Measurements from ENCODE around the gene ZDHHC22. TPM values are rescaled to one million over a fixed set of nuclear protein-coding genes. Genes with fewer than 3 reads are reported as not detected.

Gene ZDHHC22
- not detected in 2 replicates for total RNA-seq (2012; rRNA removed)

GRCh38 chr14:77141214-77142004 is at the start of gene ZDHHC22:
Gene ZDHHC22 (minus strand): TSS chr14:77141791. CDS start chr14:77139738, 2,053 bp downstream.
- H3K9ac ChIP-seq (ENCODE audit: low read depth, low read length), result no peak within 1 kb of the TSS
- H3K9me3 ChIP-seq (replicated peaks; ENCODE audit: low read length), result no peaks in the 10 kb centered on the region
- peaks cover 7% of the 10 kb centered on the region for H3K4me1 ChIP-seq (ENCODE audit: control insufficient read depth, insufficient read depth, low read length)
- H3K27me3 ChIP-seq (ENCODE audit: control insufficient read depth, insufficient read depth, low read length), result peaks cover 91% of the 10 kb centered on the region
- H3K4me3 ChIP-seq (ENCODE audit: low read length), result peak within 1 kb of the TSS; percentile 60
- H3K4me2 ChIP-seq (ENCODE audit: low read length), result peak within 1 kb of the TSS; percentile 89
- no peaks in the 10 kb centered on the region for H3K36me3 ChIP-seq (ENCODE audit: insufficient read depth, low read length)

- H3K36me3 ChIP-seq (ENCODE audit: insufficient read depth, low read length), result no peaks in the 10 kb centered on the region
- no peaks in the 10 kb centered on the region for H3K9me3 ChIP-seq (replicated peaks; ENCODE audit: low read length)
- peaks cover 39% of the 10 kb centered on the region for H3K27me3 ChIP-seq (ENCODE audit: control insufficient read depth, insufficient read depth, low read length)
- H3K9ac ChIP-seq (ENCODE audit: low read depth, low read length), result no peak overlapping the region
- no peak overlapping the region for H3K4me3 ChIP-seq (ENCODE audit: low read length)
- peaks cover 4% of the 10 kb centered on the region for H3K4me1 ChIP-seq (ENCODE audit: control insufficient read depth, insufficient read depth, low read length)
- no peak overlapping the region for H3K4me2 ChIP-seq (ENCODE audit: low read length)
Measured at GRCh38 chr14:77190977-77191376, 49.4 kb upstream of the ZDHHC22 start.

GRCh38 chr14:77189479-77189878 is 47.9 kb upstream of the ZDHHC22 start:
- H3K9me3 ChIP-seq (replicated peaks; ENCODE audit: low read length), result no peaks in the 10 kb centered on the region
- H3K4me3 ChIP-seq (ENCODE audit: low read length), result no peak overlapping the region
- H3K4me1 ChIP-seq (ENCODE audit: control insufficient read depth, insufficient read depth, low read length), result peaks cover 4% of the 10 kb centered on the region
- no peak overlapping the region for H3K9ac ChIP-seq (ENCODE audit: low read depth, low read length)
- peaks cover 30% of the 10 kb centered on the region for H3K27me3 ChIP-seq (ENCODE audit: control insufficient read depth, insufficient read depth, low read length)
- no peak overlapping the region for H3K4me2 ChIP-seq (ENCODE audit: low read length)
- H3K36me3 ChIP-seq (ENCODE audit: insufficient read depth, low read length), result no peaks in the 10 kb centered on the region

GRCh38 chr14:77187649-77188012 is 46.0 kb upstream of the ZDHHC22 start:
- Histone ChIP-seq H3K4me3 (ENCODE audit: low read length) (no peak overlapping the region), H3K27me3 (ENCODE audit: control insufficient read depth, insufficient read depth, low read length) (peaks cover 40% of the 10 kb centered on the region), H3K4me1 (ENCODE audit: control insufficient read depth, insufficient read depth, low read length) (peaks cover 4% of the 10 kb centered on the region), H3K9ac (ENCODE audit: low read depth, low read length) (no peak overlapping the region), H3K4me2 (ENCODE audit: low read length) (no peak overlapping the region), H3K36me3 (ENCODE audit: insufficient read depth, low read length) (no peaks in the 10 kb centered on the region), H3K9me3 (replicated peaks; ENCODE audit: low read length) (no peaks in the 10 kb centered on the region)

GRCh38 chr14:77186911-77187648 is 45.5 kb upstream of the ZDHHC22 start:
- peaks cover 4% of the 10 kb centered on the region for H3K4me1 ChIP-seq (ENCODE audit: control insufficient read depth, insufficient read depth, low read length)
- peaks cover 40% of the 10 kb centered on the region for H3K27me3 ChIP-seq (ENCODE audit: control insufficient read depth, insufficient read depth, low read length)
- H3K36me3 ChIP-seq (ENCODE audit: insufficient read depth, low read length), result no peaks in the 10 kb centered on the region
- no peak overlapping the region for H3K4me3 ChIP-seq (ENCODE audit: low read length)
- no peaks in the 10 kb centered on the region for H3K9me3 ChIP-seq (replicated peaks; ENCODE audit: low read length)
- no peak overlapping the region for H3K9ac ChIP-seq (ENCODE audit: low read depth, low read length)
- no peak overlapping the region for H3K4me2 ChIP-seq (ENCODE audit: low read length)

- H3K4me2 ChIP-seq (ENCODE audit: low read length), result no peak overlapping the region
- H3K9ac ChIP-seq (ENCODE audit: low read depth, low read length), result no peak overlapping the region
- H3K27me3 ChIP-seq (ENCODE audit: control insufficient read depth, insufficient read depth, low read length), result peaks cover 41% of the 10 kb centered on the region
- H3K9me3 ChIP-seq (replicated peaks; ENCODE audit: low read length), result no peaks in the 10 kb centered on the region
- peaks cover 4% of the 10 kb centered on the region for H3K4me1 ChIP-seq (ENCODE audit: control insufficient read depth, insufficient read depth, low read length)
- H3K4me3 ChIP-seq (ENCODE audit: low read length), result no peak overlapping the region
- H3K36me3 ChIP-seq (ENCODE audit: insufficient read depth, low read length), result no peaks in the 10 kb centered on the region
Measured at GRCh38 chr14:77185093-77185465, 43.5 kb upstream of the ZDHHC22 start.

- Histone ChIP-seq H3K4me2 (ENCODE audit: low read length) (no peak overlapping the region), H3K36me3 (ENCODE audit: insufficient read depth, low read length) (no peaks in the 10 kb centered on the region), H3K4me3 (ENCODE audit: low read length) (no peak overlapping the region), H3K9ac (ENCODE audit: low read depth, low read length) (no peak overlapping the region), H3K27me3 (ENCODE audit: control insufficient read depth, insufficient read depth, low read length) (peaks cover 39% of the 10 kb centered on the region), H3K9me3 (replicated peaks; ENCODE audit: low read length) (no peaks in the 10 kb centered on the region), H3K4me1 (ENCODE audit: control insufficient read depth, insufficient read depth, low read length) (peaks cover 4% of the 10 kb centered on the region)
Measured at GRCh38 chr14:77184396-77185092, 43.0 kb upstream of the ZDHHC22 start.

- no peak overlapping the region for H3K4me3 ChIP-seq (ENCODE audit: low read length)
- no peak overlapping the region for H3K4me2 ChIP-seq (ENCODE audit: low read length)
- H3K9ac ChIP-seq (ENCODE audit: low read depth, low read length), result no peak overlapping the region
- peaks cover 4% of the 10 kb centered on the region for H3K4me1 ChIP-seq (ENCODE audit: control insufficient read depth, insufficient read depth, low read length)
- H3K9me3 ChIP-seq (replicated peaks; ENCODE audit: low read length), result no peaks in the 10 kb centered on the region
- H3K27me3 ChIP-seq (ENCODE audit: control insufficient read depth, insufficient read depth, low read length), result peaks cover 35% of the 10 kb centered on the region
- no peaks in the 10 kb centered on the region for H3K36me3 ChIP-seq (ENCODE audit: insufficient read depth, low read length)
Measured at GRCh38 chr14:77183896-77184295, 42.3 kb upstream of the ZDHHC22 start.

GRCh38 chr14:77181603-77182437 is 40.2 kb upstream of the ZDHHC22 start, which contains the start of gene TMEM63C:
Gene TMEM63C (plus strand): TSS chr14:77181798. CDS start chr14:77218814, 37,016 bp downstream.
- Histone ChIP-seq H3K4me3 (ENCODE audit: low read length) (no peak within 1 kb of the TSS), H3K4me2 (ENCODE audit: low read length) (peak within 1 kb of the TSS; percentile 38), H3K4me1 (ENCODE audit: control insufficient read depth, insufficient read depth, low read length) (no peaks in the 10 kb centered on the region), H3K9me3 (replicated peaks; ENCODE audit: low read length) (no peaks in the 10 kb centered on the region), H3K36me3 (ENCODE audit: insufficient read depth, low read length) (no peaks in the 10 kb centered on the region), H3K9ac (ENCODE audit: low read depth, low read length) (no peak within 1 kb of the TSS), H3K27me3 (ENCODE audit: control insufficient read depth, insufficient read depth, low read length) (peaks cover 28% of the 10 kb centered on the region)

- peak overlapping the region; percentile 38 for H3K4me2 ChIP-seq (ENCODE audit: low read length)
- peaks cover 33% of the 10 kb centered on the region for H3K27me3 ChIP-seq (ENCODE audit: control insufficient read depth, insufficient read depth, low read length)
- no peaks in the 10 kb centered on the region for H3K36me3 ChIP-seq (ENCODE audit: insufficient read depth, low read length)
- H3K9me3 ChIP-seq (replicated peaks; ENCODE audit: low read length), result no peaks in the 10 kb centered on the region
- no peak overlapping the region for H3K4me3 ChIP-seq (ENCODE audit: low read length)
- no peak overlapping the region for H3K9ac ChIP-seq (ENCODE audit: low read depth, low read length)
- no peaks in the 10 kb centered on the region for H3K4me1 ChIP-seq (ENCODE audit: control insufficient read depth, insufficient read depth, low read length)
Measured at GRCh38 chr14:77180726-77181602, 39.4 kb upstream of the ZDHHC22 start.

Data from skeletal muscle satellite cell (primary cell).